HFFc6 (cell line): ENCODE results near the gene CENPF. TPM values are rescaled to one million over a fixed set of nuclear protein-coding genes. Genes with fewer than 3 reads are reported as not detected.

Experiments used
- DNase-seq: peaks from one replicate; pipeline ENCODE4 v3.0.0-alpha.2; 2018
- H3K27ac Mint-ChIP-seq: 2 replicates; pipeline ENCODE4 v1.8.0; 2020; ENCODE audit warnings: mild to moderate bottlenecking, mixed read lengths
- H3K27me3 Mint-ChIP-seq: 2 replicates; pipeline ENCODE4 v1.8.0; 2021; ENCODE audit warnings: mild to moderate bottlenecking, moderate library complexity, mixed read lengths; ENCODE audit not compliant: insufficient read depth
- H3K36me3 Mint-ChIP-seq: 2 replicates; pipeline ENCODE4 v1.8.0; 2021; ENCODE audit warnings: low read depth, mixed read lengths
- H3K4me1 Mint-ChIP-seq: 2 replicates; pipeline ENCODE4 v1.8.0; 2020; ENCODE audit warnings: low read depth, mixed read lengths
- H3K4me3 Mint-ChIP-seq: 2 replicates; pipeline ENCODE4 v1.8.0; 2020; ENCODE audit warnings: mild to moderate bottlenecking, moderate library complexity, mixed read lengths
- H3K9me3 Mint-ChIP-seq: 2 replicates; pipeline ENCODE4 v1.8.0; 2020; ENCODE audit warnings: mild to moderate bottlenecking, mixed read lengths
- CTCF ChIP-seq: fragments of 200-600 bp; sonication (generic); IDR thresholded peaks from 2 replicates; pipeline ENCODE4 v1.5.0; 2021; ENCODE audit warnings: antibody characterized with exemption, mild to moderate bottlenecking
- total RNA-seq, 6 experiments: library from RNA; stranded (reverse); fragmentation: NEBNext Ultra II Directional; extraction: Animal tissue kit (Norgen Biotek cat#: 25700); gene quantifications; 2 replicates in 1 of 6; 3 replicates in 5 of 6; pipeline ENCODE4 v1.2.3, GENCODE V29; 2021

The CENPF gene
- total RNA-seq, 6 experiments from 2014 or later: 36.8 to 79.2 (median 76.6) TPM

- peak; percentile 78 for DNase-seq
- no peaks in the 10 kb centered on the region for H3K9me3 Mint-ChIP-seq
- H3K4me1 Mint-ChIP-seq: peaks cover 66% of the 10 kb centered on the region
- no peaks in the 10 kb centered on the region for H3K36me3 Mint-ChIP-seq
- H3K27me3 Mint-ChIP-seq: no peaks in the 10 kb centered on the region; the same call in none of the 2 replicates
- H3K4me3 Mint-ChIP-seq: no peak overlapping the region
- H3K27ac Mint-ChIP-seq: peak overlapping the region; percentile 59
- TF ChIP-seq CTCF: no peak
These were observed 36.6 kb upstream of the CENPF start for GRCh38 chr1:214566158-214567104.

GRCh38 chr1:214567481-214567980, 35.5 kb upstream of the CENPF start:
- no peaks in the 10 kb centered on the region for H3K9me3 Mint-ChIP-seq
- peaks cover 77% of the 10 kb centered on the region for H3K4me1 Mint-ChIP-seq

GRCh38 chr1:214568328-214568727, 34.7 kb upstream of the CENPF start:
- Mint-ChIP-seq H3K27ac (peak overlapping the region; percentile 78), H3K27me3 (no peaks in the 10 kb centered on the region; the same call in none of the 2 replicates), H3K36me3 (no peaks in the 10 kb centered on the region), H3K9me3 (no peaks in the 10 kb centered on the region), H3K4me3 (peak overlapping the region; percentile 18), H3K4me1 (peaks cover 85% of the 10 kb centered on the region)
- DNase-seq: peak; percentile 33
- TF ChIP-seq CTCF: no peak

More at GRCh38 chr1:214567481-214567980, 35.5 kb upstream of the CENPF start:
- no peak for TF ChIP-seq CTCF
- peak overlapping the region; percentile 59 for H3K27ac Mint-ChIP-seq
- no peaks in the 10 kb centered on the region; the same call in none of the 2 replicates for H3K27me3 Mint-ChIP-seq
- H3K4me3 Mint-ChIP-seq: no peak overlapping the region
- DNase-seq: no peak
- no peaks in the 10 kb centered on the region for H3K36me3 Mint-ChIP-seq

GRCh38 chr1:214569357-214570004, 33.5 kb upstream of the CENPF start:
- H3K4me1 Mint-ChIP-seq: peaks cover 90% of the 10 kb centered on the region
- no peaks in the 10 kb centered on the region for H3K9me3 Mint-ChIP-seq
- no peak for TF ChIP-seq CTCF
- H3K27ac Mint-ChIP-seq: peak overlapping the region; percentile 88
- H3K4me3 Mint-ChIP-seq: peak overlapping the region; percentile 77
- no peaks in the 10 kb centered on the region for H3K36me3 Mint-ChIP-seq
- H3K27me3 Mint-ChIP-seq: no peaks in the 10 kb centered on the region; the same call in none of the 2 replicates
- peak; percentile 67 for DNase-seq

- Mint-ChIP-seq H3K27ac (peak overlapping the region; percentile 88), H3K4me1 (peaks cover 90% of the 10 kb centered on the region)
These were observed 32.6 kb upstream of the CENPF start for GRCh38 chr1:214570442-214570841.

More at GRCh38 chr1:214570442-214570841, 32.6 kb upstream of the CENPF start:
- peak; percentile 55 for DNase-seq
- Mint-ChIP-seq H3K9me3 (peaks cover 4% of the 10 kb centered on the region; the same call in 1 of the 2 replicates), H3K4me3 (peak overlapping the region; percentile 77), H3K36me3 (no peaks in the 10 kb centered on the region), H3K27me3 (no peaks in the 10 kb centered on the region; the same call in none of the 2 replicates)
- TF ChIP-seq CTCF: no peak
